Cardiac fibroblast (primary cell): Measurements from ENCODE around the gene GLUD1.

ENCODE experiments used
- DNase-seq, 2 donors: peaks; one replicate each; pipeline versions ENCODE4 v3.0.0 to v3.0.0-alpha.2; 2010; ENCODE audit warnings: low read depth in 2 of 2
- H3K4me3 ChIP-seq, 2 donors: replicated peaks in 1 of 2; 1 replicate in 1 of 2; 2 replicates in 1 of 2; pipeline ENCODE4 v1.5.1; 2011; ENCODE audit warnings: low read depth in 2 of 2, low read length in 2 of 2, mild to moderate bottlenecking in 2 of 2, moderate library complexity in 1 of 2
- TF ChIP-seq, protein P1 (sequence below): IDR thresholded peaks from one replicate; pipeline ENCODE4 v1.5.1; 2011; ENCODE audit warnings: low read depth, mild to moderate bottlenecking, low read length, inconsistent platforms

The GLUD1 gene

GRCh38 chr10:87060280-87060928 is 34.2 kb downstream of the GLUD1 start:
- no peak for DNase-seq
- H3K4me3 ChIP-seq: no peak overlapping the region
- TF ChIP-seq, protein P1, sequence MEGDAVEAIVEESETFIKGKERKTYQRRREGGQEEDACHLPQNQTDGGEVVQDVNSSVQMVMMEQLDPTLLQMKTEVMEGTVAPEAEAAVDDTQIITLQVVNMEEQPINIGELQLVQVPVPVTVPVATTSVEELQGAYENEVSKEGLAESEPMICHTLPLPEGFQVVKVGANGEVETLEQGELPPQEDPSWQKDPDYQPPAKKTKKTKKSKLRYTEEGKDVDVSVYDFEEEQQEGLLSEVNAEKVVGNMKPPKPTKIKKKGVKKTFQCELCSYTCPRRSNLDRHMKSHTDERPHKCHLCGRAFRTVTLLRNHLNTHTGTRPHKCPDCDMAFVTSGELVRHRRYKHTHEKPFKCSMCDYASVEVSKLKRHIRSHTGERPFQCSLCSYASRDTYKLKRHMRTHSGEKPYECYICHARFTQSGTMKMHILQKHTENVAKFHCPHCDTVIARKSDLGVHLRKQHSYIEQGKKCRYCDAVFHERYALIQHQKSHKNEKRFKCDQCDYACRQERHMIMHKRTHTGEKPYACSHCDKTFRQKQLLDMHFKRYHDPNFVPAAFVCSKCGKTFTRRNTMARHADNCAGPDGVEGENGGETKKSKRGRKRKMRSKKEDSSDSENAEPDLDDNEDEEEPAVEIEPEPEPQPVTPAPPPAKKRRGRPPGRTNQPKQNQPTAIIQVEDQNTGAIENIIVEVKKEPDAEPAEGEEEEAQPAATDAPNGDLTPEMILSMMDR: no peak

DNA sequence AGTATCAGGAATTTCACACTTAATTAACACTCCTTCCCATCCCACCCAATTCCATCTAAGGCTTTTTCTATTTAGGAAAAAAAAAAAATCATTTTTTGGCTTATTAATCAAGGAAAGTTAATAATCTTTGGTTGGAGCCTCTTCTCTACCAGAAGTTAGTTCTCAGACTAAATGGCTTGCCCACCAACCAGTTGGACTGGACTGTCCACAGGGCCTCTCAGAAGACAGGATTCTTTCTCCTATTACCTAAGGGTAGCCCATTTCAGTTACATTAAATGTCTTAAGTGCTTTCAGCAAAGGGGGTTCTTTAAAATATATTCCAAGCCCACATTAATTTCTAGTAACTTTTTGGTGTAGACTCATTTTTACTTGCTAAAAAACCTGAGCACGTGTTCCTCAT is 35.2 kb downstream of the GLUD1 start:
- TF ChIP-seq, protein P1: no peak
- DNase-seq: no peak
- H3K4me3 ChIP-seq: no peak overlapping the region

DNA sequence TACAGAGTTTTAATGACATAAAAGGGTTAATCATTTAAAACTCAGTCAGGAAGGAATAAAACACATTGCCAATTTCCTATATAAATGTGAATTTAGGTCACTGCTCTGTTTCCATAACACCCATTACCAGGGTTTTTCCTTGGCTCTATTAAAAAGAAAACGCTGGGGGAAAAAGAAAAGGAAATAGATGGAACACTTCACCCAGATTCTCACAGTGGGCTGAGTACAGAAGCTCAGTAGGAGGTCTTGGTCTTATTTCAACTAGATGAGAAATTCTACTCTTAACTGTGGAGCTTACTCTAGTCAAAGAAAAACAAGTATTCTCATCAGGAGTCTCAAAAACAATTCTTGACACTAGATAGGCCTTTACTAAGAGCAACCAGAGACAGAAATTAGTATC is 36.5 kb downstream of the GLUD1 start:
- TF ChIP-seq, protein P1: no peak
- no peak overlapping the region for H3K4me3 ChIP-seq
- no peak for DNase-seq

- TF ChIP-seq, protein P1: peak; percentile 57
- H3K4me3 ChIP-seq: no peak overlapping the region
- peak; percentile 62 to 68 for DNase-seq
These were observed 40.0 kb downstream of the GLUD1 start for GRCh38 chr10:87054373-87055295.

DNA sequence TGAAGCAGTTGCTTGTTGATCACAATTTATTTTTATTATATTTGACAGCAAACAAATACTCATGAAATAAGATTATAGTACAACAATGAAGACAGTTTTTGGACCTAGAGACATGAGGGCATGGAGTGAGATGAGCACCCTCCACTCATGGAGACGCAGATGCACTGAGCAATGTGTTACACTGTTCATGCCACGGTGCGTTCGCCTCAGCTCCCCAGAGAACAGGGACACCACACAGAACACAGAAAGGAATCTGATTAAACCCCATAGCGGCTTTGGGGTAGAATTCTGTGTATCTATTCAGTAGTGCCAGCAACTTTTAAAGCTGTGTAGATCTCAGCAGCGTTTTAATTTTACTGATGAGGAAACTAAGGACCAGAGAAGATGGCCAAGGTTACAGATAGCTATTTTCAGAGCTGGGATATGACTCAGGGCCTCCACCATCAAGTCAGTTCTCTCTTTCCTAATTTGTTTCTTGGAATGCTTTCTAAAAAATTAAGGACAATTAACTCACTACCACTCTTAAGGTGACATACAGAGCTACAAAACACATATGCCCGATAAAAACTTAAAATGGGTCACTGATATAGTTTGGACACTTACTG is 41.0 kb downstream of the GLUD1 start:
- TF ChIP-seq, protein P1: no peak
- H3K4me3 ChIP-seq: no peak overlapping the region
- DNase-seq: no peak

DNA sequence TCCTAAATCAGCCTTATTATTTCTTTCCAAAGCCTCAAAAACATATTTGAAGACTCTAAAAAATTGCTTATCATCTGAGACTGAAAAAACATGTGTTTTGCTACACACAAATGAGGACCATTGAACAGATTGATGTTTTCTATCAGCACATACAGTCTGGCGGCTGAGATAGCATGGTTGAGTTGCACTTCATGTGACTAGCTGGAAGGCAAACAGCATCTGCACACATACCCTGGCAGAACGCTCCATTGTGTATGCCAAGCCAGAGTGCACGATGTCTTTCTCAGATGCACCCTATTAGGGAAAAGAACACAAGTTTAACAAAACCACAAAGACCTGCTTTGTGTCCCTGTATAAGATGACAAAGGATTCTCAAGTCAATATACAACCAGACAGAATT is 41.5 kb downstream of the GLUD1 start:
- DNase-seq: peak in 1 of 2 donors; percentile 44
- TF ChIP-seq, protein P1: no peak
- H3K4me3 ChIP-seq: no peak overlapping the region
